OCI-LY3 (cell line): ENCODE data around the gene TMEM250.

Experiments used
- EZH2phosphoT487 ChIP-seq: fragments of 200-600 bp; shearing (Covaris generic); IDR thresholded peaks from 2 replicates; pipeline ENCODE4 v1.6.1; 2018; ENCODE audit warnings: antibody characterized with exemption, mixed run types, low read depth
- TF ChIP-seq, protein P1 (sequence below): fragments of 200-600, 300-600 bp; sonication (generic); IDR thresholded peaks from 2 replicates; pipeline ENCODE4 v1.5.1; 2014; ENCODE audit warnings: antibody characterized with exemption, low read length, low read depth

DNA sequence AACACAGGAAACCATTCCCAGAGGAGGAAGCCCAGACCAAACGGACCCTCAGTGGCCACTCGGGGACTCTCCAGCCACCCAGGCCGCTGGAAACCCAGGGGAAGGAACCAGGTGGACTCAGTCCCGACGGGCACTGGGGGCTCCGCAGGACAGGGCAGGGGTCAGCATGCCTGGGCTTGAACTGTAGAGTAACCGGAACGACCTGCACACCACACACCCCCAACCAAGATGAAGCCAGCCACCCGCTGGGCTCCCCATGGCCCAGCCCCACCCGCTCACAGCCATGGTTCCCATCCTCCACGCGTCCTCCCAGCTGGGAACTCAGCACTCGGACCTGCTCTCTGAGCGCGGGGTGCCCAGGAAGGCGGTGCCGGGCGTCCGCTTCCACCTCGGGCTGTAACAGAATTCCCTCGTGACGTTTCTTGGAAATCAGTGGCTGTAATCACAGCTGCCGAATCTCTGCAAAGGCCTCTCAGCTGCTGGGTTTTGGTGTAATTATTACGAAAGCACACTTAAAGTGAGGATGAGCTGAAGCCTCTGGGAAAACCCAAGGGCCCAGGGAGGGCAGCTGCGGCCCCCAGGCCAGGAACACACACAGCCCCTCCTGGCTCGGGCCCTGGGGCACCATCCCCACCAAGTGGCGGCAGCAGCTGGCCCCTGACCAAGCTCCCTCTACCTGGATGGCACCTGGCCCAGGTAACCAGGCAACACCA is 37.4 kb downstream of the TMEM250 start:
- TF ChIP-seq, protein P1, sequence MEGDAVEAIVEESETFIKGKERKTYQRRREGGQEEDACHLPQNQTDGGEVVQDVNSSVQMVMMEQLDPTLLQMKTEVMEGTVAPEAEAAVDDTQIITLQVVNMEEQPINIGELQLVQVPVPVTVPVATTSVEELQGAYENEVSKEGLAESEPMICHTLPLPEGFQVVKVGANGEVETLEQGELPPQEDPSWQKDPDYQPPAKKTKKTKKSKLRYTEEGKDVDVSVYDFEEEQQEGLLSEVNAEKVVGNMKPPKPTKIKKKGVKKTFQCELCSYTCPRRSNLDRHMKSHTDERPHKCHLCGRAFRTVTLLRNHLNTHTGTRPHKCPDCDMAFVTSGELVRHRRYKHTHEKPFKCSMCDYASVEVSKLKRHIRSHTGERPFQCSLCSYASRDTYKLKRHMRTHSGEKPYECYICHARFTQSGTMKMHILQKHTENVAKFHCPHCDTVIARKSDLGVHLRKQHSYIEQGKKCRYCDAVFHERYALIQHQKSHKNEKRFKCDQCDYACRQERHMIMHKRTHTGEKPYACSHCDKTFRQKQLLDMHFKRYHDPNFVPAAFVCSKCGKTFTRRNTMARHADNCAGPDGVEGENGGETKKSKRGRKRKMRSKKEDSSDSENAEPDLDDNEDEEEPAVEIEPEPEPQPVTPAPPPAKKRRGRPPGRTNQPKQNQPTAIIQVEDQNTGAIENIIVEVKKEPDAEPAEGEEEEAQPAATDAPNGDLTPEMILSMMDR: no peak
- no peak for TF ChIP-seq EZH2phosphoT487
